HG03469 (cell line): Measurements from ENCODE around the gene DLGAP1.
"Not testable (repeated sequence)": the region's sequence is repeated elsewhere in the genome, so short reads cannot be mapped to it uniquely, and the experiment has no call there.

Experiments
- ATAC-seq: cut with Tn5 transposase; IDR thresholded peaks from one replicate; pipeline ENCODE4 v1.9.1; 2021; ENCODE audit warnings: mild to moderate bottlenecking, moderate library complexity, moderate number of reproducible peaks; ENCODE audit not compliant: unreplicated experiment

DLGAP1 gene

DNA sequence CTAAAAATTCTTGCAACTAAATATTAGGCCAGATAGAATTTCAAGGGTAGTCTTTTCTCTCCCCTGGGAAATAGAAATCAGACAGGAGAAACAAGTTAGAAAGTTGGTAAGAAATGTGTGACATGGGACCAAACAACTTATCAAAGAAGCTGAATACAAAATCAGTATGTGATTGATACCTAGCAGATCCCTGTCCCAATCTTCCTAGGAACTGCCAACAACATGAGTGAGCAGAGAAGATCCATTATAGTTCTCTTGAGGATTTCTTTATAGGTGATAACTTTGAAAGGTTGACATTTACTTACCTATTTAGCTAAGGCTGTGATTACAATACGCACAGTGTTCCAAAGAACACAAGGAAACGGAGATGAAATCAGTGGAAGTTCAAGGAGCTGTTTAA lies 162.4 kb downstream of the DLGAP1 start:
- ATAC-seq: no peak

DNA sequence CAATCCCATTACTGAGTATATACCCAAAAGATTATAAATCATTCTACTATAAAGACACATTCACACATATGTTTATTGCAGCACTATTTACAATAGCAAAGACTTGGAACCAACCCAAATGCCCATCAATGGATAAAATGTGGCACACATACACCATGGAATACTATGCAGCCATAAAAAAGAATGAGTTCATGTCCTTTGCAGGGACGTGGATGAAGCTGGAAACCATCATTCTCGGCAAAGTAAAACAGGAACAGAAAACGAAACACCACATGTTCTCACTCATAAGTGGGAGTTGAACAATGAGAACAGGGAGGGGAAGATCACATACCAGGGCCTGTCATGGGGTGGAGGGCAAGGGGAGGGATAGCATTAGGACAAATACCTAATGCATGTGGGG lies 167.8 kb downstream of the DLGAP1 start:
- ATAC-seq: not testable (repeated sequence)

DNA sequence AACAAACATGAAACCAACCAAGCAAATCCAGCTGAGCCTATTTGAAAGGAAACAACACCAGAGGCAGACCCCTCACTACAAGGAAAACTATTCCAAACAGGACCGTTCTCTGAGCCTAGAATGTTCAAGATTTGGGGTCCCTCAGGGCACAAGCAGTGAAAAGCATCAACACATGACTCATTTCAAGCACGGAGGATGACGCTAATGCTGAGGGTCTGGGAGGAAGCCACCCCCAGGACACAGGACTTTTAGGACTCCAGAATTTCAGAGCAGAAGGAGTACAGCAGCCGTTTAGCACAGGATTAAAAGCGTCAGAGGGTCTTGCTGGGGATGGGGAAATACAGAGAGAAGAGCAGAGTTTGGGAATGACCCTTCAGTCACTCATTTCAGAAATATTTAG lies 168.9 kb downstream of the DLGAP1 start:
- ATAC-seq: no peak

DNA sequence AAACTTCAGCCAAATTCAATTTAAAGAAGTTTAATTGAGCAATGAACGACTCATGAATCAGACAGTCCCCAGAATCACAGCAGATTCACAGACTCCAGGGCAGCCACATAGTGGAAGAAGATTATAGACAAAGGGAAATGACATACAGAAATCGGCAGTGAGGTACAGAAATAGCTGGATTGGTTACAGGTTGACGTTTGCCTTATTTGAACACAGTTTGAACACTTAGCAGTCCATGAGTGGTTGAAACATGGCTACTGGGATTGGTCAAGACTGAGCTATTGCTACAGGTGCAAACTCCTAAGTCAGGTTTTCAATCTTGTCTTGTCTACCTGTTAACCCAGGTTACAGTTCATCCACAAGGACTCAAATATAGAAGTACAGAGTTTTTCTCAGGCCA lies 169.6 kb downstream of the DLGAP1 start:
- ATAC-seq: no peak

DNA sequence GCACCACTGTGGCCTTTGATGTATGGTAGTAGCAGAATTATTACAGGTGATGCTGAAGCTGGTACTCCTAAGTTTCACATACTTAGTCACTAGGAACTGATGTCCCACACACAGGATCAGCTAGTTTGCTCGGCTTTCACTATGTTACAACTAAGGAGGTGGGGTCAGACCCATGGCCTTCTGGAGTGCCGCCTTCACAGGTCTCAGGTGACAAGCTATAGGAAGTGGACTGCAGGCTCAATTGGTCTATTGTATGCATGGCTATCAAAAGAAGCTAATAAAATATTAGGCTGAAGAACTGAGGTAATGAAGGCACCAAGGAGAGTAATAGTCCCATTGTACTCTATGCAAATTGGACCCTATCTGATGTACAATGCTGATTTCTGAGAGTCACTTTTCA lies 170.6 kb downstream of the DLGAP1 start:
- no peak for ATAC-seq

DNA sequence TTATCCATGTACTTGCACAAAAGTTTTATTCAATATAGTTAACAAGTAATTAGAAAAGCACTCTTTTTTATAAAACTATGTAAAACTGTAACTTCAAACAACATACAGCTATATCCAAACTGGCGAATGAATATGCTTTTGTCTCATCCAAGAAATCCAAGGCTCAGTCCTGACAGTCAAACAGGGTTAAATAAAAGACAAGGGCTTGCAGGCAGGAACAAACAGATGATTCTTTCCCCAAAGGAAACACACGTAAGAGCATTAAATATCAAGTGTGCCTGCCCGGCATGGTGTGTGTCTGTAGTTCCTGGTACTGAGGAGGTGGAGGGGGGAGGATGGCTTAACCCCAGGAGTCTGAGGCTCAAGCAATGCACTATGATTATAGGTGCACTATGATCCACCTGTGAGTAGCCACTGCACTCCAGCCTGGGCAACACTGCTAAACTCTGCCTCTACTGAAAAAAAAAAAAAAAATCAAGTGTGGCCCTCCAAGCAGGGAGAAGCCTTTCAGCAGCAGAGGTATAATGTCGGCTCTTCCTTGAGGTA lies 171.3 kb downstream of the DLGAP1 start:
- no peak for ATAC-seq

DNA sequence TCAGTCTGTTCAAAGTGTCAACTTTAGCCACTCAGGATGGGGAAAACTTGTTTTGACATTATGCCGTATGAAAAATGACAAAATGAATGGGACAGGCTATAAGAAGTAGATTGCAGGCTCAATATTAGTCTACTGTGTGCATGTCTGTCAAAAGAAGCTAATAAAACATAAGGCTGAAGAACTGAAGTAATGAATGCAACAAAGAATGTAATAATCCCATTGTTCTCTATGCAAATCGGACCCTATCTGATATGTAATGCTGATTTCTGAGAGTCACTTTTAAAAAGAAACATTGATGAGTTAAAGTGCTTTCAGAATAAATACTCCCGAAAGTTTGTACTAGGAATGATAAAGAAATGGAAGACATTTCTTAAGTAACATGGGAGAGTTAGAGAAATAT lies 172.2 kb downstream of the DLGAP1 start:
- no peak for ATAC-seq

DNA sequence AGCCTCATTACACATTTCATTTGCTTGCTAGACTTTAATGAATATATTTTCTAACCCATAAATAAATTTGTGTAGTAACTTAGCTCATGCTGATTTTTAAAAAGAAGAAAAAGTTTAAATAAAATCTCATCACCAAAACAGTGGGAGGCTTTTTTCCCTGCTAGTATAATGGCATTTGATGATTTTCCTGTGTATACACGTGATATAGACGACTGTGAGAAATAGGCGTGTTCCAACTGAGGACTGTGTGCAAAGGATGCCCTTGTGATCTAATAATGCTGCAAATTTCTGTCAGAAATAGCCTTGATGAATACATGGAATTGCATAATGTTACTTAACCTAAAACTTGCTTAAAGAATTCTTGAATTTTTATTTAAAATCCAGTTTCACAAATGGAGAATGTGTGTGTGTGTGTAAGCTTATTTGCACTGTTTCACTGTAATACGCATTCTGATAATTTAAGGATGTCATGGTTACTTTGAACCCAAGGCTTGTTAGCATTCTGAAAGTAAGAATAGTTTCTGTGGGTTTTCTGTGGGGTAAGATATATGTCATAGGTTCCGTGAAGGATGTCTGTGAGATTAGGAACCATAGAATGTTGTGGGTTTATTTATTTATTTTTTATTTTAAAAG lies 178.0 kb downstream of the DLGAP1 start:
- no peak for ATAC-seq

DNA sequence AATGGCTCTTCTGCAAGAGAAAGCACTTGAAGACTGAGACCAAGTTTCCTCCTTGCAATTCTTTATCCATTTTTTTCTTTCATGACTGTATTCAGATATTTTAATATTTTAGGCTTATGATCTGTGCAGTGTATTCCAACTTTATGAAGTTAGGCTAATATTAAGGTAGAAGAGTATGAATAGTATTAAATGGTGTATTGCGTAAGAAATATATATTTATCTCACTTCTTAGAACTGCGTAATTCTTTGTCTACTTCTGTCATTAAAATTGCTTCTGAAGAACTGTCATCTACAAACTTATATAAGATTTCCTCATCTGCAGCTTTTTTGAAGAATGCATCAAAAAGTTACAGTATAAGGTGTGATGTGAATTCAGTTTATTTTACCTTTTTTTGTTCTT lies 183.2 kb downstream of the DLGAP1 start:
- ATAC-seq: no peak

DNA sequence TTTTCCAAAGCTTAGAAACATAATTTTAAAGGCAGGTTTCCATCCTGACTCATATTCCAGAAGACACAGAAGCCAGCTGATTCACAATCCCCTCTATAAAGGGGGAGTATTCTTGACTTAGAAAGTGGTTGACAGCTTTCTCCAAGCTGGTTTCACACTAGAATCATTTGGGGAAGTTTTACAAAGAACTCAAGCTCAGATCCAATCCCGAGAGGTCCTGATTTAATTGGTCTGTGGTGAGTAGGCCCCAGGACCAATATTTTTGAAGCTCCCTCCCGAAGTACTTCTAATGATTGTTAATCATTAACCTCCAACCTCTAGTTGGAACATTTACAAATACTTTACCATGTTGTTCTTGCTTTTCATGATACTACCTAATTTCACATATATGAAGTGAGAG lies 184.1 kb downstream of the DLGAP1 start:
- ATAC-seq: no peak

DNA sequence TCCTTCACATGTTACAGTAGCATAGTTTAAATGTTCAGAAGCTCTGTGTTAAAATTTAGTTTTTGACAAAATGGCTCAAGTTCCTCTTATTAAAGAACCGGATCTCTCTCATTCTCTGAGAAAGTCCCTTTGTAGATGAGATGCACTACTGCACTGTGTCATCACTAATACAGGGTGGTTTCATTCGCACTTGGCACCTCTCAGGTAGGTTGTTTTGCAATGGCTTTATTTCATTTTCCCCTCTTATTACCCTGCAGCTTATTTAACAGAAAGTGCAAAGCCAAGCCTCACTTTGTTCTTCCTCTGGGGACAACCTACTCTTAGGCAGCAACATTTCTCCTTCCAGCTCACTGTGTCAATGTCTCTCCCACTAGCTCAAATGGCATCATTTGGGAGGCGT lies 185.1 kb downstream of the DLGAP1 start:
- ATAC-seq: no peak

DNA sequence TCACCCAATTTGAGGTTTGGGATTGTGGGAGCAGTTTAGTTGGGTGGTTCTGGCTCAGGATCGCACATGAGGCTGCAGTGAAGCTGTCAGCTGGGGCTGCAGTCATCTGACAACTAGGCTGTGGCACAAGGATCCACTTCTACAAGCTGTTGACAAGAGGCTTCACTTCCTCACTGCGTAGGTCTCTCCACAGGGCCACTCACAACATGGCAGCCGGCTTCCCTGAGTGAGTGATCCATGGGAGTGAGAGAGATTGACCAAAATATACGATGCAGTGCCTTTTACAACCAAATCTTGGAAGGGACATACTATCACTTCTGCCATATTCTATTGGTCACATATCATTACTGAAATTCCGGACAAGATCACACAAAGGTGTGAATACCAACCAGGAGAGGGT lies 187.5 kb downstream of the DLGAP1 start:
- ATAC-seq: no peak

DNA sequence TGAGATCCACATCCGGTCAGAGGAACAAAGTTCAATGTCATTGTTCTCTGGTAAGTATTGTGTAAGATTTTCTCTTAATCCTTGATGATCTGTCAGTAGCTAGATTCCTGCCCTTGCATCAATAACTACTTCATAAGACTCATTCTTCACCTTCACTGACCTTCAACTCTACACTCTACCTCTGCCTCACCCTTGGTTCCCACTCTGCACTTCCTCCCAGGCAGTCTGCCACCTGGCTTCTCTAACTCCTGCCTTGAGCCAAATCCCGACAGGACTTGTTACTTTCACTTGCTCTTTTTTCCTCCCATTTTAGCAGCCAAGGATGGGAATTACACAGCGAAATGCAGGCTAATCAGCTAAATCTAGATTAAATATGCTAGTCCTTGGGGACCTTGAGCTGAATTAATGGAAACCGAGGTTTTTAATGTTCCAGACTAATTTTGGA lies 190.7 kb downstream of the DLGAP1 start:
- ATAC-seq: no peak

DNA sequence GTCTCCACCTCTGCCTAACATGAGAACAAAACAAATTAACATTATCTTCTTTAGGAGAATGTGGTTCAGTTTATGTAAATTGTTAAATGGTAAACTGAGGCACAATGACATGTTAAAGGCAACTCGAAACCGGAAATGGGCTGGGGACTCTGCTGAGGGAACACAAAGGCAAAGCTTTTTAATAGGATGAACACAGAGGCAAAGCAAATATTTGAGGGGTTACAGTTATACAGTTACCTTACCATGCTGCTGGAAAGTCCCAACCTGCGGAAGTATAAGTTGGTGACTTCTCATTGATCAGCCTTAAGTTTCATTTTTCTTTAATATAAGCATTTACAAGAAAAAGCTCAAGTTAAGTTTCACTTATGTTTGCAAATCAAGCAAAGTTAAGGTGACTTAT lies 195.0 kb downstream of the DLGAP1 start:
- no peak for ATAC-seq

DNA sequence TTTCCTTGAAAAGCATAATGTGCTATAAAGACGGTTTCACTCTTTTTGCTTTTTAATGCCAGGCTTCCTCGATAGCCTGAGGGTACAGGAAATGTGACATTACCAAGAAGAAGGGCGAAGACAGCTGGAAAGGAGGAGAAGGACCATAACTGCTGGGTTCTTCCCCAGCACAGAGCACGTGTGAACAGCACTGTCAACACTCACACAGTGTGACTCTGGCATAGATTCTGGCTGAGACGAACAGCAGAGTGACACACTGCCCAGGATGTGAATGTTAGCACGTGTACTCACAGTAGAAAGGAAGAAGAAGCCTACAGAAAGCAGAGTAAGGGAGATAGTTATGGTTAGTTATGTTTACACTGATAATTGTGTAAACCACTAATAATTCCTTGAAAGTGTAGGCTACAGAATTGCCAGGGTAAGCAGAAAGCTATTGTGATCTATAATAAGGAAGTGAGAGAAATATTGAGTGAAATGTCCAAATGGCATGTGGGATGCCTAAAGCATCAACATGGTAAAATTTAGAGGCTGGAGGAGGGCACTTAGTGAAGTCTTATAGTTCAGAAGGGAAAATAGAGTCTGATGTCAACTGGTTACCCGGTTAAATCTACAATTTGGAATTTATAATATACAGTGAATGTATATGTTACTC lies 198.2 kb downstream of the DLGAP1 start:
- ATAC-seq: no peak

DNA sequence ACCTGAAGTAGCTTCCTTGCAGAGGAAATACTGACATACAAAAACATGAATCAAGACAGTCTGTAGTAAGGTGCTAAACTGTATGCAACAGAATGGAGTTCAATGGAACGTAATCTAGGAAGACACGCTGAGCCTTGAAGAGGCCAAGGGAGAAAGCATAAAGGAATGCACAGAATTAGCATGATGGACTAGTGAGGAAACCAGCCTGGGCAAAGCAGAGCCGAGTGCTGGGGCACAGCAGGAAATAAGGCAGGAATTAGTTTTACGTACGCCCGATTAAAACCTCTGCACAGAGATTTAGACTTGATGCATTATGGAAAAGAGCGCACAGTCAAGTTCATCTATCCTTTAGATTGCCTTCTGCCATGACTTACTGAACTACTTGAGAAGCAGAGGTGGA lies 200.3 kb downstream of the DLGAP1 start:
- no peak for ATAC-seq

DNA sequence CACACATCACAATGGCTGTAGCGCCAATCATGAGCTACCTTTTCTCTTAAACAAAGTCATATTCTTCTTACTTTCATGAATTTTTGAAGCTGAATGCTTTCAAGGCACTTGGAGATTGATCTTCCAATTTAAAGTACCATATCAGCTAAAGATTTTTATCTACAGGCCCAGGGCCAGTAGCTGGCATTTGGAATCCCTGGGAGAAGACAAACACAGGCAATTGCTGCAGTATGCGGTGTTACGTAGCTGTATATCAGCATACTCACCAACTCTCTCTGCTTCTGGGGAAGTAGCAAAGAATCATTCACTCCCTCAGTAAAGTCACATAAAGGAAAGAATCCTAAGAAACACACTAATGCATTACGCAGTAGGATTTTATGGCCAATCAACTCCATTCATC lies 202.3 kb downstream of the DLGAP1 start:
- ATAC-seq: no peak

DNA sequence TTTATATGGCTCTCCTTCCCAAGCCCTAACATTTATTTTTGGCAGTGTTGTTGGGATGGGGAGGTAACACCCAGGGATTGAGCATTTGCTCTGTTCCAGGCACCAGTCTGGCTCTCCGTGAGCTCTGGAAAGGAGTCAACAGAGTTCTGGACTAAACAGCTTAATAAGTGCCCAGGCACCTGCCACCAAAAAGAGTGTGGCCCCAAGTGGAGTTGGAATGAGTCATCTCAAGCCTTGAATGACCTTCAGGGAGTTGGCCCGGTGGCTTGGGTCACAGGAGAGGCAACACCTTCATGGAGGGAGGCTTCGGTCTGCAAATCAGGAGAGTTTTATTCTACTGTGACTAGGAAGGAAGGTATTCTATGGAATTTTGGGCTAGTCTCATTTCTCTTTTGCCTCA lies 203.2 kb downstream of the DLGAP1 start:
- ATAC-seq: no peak

DNA sequence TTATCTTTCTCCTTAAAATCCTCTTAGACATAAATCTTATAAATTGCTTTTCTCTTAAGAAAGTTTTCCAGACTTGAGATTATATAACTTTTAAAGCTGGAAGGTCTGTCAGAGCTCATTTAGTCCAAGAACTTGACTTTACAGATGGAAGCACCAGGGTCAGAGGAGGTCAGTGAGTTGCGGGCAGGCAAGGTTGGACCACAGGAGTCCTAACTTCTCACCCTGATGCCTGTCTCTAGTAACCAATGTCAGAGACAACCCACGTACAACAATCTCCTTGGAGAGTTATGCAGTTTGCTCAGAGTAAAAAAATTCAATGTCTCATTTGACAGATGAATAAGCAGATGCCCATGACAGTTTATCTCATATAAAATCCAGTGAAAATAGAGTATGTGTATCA lies 203.9 kb downstream of the DLGAP1 start:
- no peak for ATAC-seq

DNA sequence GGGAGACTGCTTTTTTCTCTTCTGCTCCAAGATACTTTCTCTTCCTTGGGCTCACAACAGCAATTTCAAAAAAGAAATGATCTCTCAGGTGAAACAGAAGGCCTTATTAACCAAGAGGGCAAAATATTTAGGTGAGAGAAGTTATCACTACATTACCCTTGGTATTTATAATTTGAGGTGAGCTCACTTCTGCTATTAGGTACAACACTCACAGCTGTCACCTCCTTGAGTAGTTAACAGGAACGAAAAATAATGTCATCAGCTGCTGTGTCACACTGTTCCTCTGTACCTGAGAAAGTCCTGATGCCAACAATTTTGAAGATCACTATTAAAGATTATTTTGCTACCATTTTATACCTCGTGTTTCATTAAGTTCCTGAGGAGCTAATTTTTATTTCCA lies 205.0 kb downstream of the DLGAP1 start:
- ATAC-seq: no peak

DNA sequence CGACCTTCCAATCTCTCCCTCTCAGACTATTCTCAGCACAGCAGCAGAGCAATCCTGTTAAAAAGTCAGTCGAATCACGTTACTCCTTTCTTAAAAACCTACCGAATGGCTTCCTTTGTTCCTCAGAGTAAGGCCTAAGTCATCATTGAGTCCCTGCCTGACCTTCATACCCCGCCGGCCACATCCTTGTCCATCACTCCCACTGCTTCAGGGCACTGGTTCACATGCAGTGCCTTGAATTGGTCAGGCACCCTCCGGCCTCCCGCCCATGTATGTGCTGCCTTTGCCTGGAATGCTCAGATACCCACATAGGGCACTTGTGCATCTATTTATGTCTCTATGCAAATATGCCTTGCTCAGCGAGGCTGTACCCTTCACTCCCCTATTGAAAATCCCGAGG lies 206.4 kb downstream of the DLGAP1 start:
- no peak for ATAC-seq

DNA sequence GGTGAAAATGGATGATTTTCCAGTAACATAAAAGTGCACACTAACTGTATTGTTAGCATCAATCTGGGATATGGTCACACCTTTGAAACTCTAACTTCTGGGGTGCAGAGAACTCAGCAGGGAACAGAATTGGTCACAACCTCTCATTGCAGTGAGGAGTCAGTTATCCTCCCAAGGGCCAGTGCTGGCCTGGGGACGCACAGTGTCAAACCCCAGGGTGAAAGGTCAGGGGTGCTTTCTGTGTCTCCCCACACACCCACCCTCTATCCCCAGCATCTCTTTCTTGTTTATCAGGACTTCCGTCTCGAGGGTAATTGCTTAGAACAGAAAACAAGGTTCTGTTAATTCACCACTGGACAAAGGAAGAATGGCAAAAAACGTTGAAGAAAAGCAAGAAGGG lies 208.7 kb downstream of the DLGAP1 start:
- ATAC-seq: no peak

DNA sequence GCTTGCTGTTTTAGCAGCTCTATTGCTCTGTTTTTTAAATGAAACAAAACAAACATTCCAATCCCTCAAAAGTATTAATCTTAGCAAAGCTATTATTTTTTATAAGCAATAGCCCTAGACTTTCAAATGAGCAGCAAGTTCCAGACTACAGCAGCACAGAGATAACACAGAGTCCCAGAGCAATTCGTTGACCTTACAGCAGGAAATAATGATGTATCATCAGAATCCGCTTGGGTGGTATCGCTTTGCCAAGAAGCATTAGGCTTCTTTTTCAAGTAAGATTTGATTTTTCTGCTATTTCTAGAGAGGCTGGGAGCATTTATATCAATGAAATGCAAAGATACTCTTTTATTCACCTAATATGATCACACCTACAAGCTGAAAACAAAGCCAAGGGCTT lies 209.7 kb downstream of the DLGAP1 start:
- ATAC-seq: no peak
